ENCODE data around the gene TAF11L5.

GRCh38 chr5:17477573-17478265 lies 47.3 kb upstream of the TAF11L5 start:
- TF ChIP-seq CTCF (IDR thresholded peaks at IDR 0.05) = no peak
- TF ChIP-seq POLR2A (IDR thresholded peaks at IDR 0.05) = no peak
- no peak for TF ChIP-seq POLR2AphosphoS5 (IDR thresholded peaks at IDR 0.05)

Data from prostate gland (tissue), 2 donors.